Nephron progenitor cell (in vitro differentiated cells): ENCODE results near the gene SIVA1.

ENCODE experiments used
- DNase-seq: peaks from one replicate; pipeline ENCODE4 v3.0.0; 2021
- H3K27ac Mint-ChIP-seq: 2 replicates; pipeline ENCODE4 v1.8.0; 2021; ENCODE audit warnings: mild to moderate bottlenecking, moderate library complexity, mixed read lengths
- H3K27me3 Mint-ChIP-seq: 2 replicates; pipeline ENCODE4 v1.8.0; 2021; ENCODE audit warnings: mild to moderate bottlenecking, low read depth, mixed read lengths; ENCODE audit not compliant: poor library complexity
- H3K36me3 Mint-ChIP-seq: 2 replicates; pipeline ENCODE4 v1.8.0; 2021; ENCODE audit warnings: low read depth, mixed read lengths
- H3K4me1 Mint-ChIP-seq: 2 replicates; pipeline ENCODE4 v1.8.0; 2021; ENCODE audit warnings: mixed read lengths
- H3K4me3 Mint-ChIP-seq: 2 replicates; pipeline ENCODE4 v1.8.0; 2021; ENCODE audit warnings: mild to moderate bottlenecking, moderate library complexity, mixed read lengths
- H3K9me3 Mint-ChIP-seq: 2 replicates; pipeline ENCODE4 v1.8.0; 2021; ENCODE audit warnings: mild to moderate bottlenecking, moderate library complexity, mixed read lengths
- TF ChIP-seq, protein P1 (sequence below): fragments of 200-600 bp; sonication (generic); IDR thresholded peaks from 2 replicates; pipeline ENCODE4 v1.5.0; 2021; ENCODE audit warnings: antibody characterized with exemption

SIVA1 gene

DNA sequence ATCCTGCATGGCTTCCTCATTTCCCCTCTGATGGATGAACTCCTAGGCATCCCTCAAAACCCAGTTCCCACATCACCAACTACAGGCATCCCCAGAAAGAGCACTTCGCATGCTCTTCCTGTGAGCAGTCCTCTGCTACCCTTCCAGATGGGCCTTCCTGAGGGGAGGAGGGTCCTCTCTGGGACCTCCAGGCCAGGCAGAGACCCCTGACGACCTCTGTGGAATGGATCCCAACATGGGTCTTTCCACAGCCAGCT, 40.7 kb downstream of the SIVA1 start:
- no peaks in the 10 kb centered on the region for H3K36me3 Mint-ChIP-seq
- H3K4me1 Mint-ChIP-seq: peaks cover 50% of the 10 kb centered on the region
- H3K27me3 Mint-ChIP-seq: peaks cover 2% of the 10 kb centered on the region
- H3K4me3 Mint-ChIP-seq: peak overlapping the region; percentile 90
- H3K9me3 Mint-ChIP-seq: no peaks in the 10 kb centered on the region
- peak overlapping the region; percentile 72 for H3K27ac Mint-ChIP-seq
- no peak for DNase-seq
- TF ChIP-seq, protein P1, sequence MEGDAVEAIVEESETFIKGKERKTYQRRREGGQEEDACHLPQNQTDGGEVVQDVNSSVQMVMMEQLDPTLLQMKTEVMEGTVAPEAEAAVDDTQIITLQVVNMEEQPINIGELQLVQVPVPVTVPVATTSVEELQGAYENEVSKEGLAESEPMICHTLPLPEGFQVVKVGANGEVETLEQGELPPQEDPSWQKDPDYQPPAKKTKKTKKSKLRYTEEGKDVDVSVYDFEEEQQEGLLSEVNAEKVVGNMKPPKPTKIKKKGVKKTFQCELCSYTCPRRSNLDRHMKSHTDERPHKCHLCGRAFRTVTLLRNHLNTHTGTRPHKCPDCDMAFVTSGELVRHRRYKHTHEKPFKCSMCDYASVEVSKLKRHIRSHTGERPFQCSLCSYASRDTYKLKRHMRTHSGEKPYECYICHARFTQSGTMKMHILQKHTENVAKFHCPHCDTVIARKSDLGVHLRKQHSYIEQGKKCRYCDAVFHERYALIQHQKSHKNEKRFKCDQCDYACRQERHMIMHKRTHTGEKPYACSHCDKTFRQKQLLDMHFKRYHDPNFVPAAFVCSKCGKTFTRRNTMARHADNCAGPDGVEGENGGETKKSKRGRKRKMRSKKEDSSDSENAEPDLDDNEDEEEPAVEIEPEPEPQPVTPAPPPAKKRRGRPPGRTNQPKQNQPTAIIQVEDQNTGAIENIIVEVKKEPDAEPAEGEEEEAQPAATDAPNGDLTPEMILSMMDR: no peak

DNA sequence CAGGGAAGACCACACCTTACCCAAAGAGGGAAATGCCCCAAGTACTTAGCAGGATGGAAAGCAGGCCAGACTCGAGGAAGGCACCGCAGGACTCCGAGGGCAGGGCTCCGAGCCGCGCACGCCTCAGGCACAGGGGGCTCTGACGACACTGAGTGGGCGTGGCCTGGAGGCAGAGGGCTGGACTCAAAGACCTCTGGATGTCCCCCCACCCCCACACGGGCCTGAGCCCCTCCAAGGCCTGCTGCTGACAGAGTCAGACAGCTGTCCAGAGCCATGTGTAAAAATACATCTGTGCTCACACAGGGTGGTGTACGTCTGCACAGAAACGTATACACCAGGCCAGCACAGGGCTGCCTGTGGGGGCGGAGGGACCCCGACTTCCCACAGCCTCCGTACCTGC, 41.2 kb downstream of the SIVA1 start:
- Mint-ChIP-seq H3K9me3 (no peaks in the 10 kb centered on the region), H3K4me3 (peak overlapping the region; percentile 90), H3K27me3 (peaks cover 5% of the 10 kb centered on the region), H3K27ac (peak overlapping the region; percentile 22), H3K36me3 (no peaks in the 10 kb centered on the region), H3K4me1 (peaks cover 55% of the 10 kb centered on the region)
- peak; percentile 69 for DNase-seq
- TF ChIP-seq, protein P1: no peak

DNA sequence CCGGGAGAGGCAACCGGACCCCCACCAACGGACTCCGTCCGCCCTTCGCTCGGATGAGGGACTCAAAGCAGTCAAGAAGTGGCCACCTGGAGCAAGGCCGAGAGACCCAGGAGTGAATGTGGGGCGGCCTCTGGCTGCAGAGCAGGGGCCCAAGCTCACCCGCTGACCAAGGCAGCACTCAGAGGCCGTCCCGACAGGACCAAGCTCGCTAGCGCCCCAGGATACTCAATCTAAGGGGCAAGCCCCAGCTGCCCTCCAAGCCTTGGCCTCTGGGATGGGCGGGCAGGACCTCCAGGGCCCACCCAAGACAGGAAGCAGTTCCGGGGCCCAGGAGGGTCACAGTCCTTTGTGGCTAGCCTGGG, 41.7 kb downstream of the SIVA1 start:
- Mint-ChIP-seq H3K27me3 (peaks cover 10% of the 10 kb centered on the region), H3K36me3 (no peaks in the 10 kb centered on the region), H3K4me1 (peaks cover 60% of the 10 kb centered on the region), H3K4me3 (peak overlapping the region; percentile 90), H3K9me3 (no peaks in the 10 kb centered on the region), H3K27ac (peak overlapping the region; percentile 22)
- DNase-seq: peak; percentile 42
- TF ChIP-seq, protein P1: no peak

DNA sequence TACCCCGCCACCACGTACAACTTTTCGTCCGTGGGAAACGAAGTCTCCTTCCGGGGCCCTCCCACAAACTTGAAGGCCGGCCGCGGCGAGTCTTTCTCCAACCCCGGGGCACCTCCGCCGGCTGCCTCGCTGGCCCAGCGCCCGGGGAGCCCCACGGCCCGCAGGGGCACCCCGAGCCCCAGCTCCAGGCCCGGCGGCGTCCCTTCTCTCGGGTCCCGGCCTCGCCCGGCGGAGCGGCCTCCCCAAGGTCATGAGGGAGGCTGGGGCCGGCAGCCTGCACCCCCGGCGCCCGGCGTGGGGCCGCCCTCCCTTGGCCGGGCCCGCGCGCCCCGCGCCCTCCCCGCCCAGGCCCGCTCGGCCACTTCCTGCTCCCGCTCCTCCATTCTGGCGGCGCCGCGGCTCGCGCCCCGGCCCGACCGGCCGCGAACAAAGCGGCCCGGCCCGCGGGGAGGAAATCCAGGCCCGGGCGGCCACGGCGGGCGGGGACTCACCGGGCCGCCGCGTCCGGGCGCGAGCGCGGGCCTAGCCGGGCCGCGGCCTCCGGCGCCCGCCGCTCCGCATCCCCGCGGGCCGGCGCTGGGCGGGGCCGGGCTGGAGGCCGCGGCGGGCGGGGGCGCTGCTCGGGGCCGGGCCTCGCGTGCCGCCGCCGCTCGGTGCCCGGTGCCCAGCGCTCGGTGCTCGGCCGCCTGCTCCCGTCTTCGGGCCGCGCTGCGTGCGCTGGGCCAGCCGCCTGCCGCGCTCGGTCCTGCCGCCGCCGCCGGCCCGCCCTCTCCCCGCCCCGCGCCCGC, 42.2 kb downstream of the SIVA1 start, which contains the start of gene AKT1:
AKT1 (minus strand) TSS at position 756 of the 788 bp plus-strand sequence. CDS start 3,105 bp downstream, outside the sequence.
- TF ChIP-seq, protein P1: no peak
- peak within 1 kb of the TSS; percentile 22 for H3K27ac Mint-ChIP-seq
- peak within 1 kb of the TSS; percentile 90 for H3K4me3 Mint-ChIP-seq
- H3K4me1 Mint-ChIP-seq: peaks cover 64% of the 10 kb centered on the region
- peak; percentile 48 for DNase-seq
- no peaks in the 10 kb centered on the region for H3K9me3 Mint-ChIP-seq
- H3K27me3 Mint-ChIP-seq: peaks cover 16% of the 10 kb centered on the region
- no peaks in the 10 kb centered on the region for H3K36me3 Mint-ChIP-seq

DNA sequence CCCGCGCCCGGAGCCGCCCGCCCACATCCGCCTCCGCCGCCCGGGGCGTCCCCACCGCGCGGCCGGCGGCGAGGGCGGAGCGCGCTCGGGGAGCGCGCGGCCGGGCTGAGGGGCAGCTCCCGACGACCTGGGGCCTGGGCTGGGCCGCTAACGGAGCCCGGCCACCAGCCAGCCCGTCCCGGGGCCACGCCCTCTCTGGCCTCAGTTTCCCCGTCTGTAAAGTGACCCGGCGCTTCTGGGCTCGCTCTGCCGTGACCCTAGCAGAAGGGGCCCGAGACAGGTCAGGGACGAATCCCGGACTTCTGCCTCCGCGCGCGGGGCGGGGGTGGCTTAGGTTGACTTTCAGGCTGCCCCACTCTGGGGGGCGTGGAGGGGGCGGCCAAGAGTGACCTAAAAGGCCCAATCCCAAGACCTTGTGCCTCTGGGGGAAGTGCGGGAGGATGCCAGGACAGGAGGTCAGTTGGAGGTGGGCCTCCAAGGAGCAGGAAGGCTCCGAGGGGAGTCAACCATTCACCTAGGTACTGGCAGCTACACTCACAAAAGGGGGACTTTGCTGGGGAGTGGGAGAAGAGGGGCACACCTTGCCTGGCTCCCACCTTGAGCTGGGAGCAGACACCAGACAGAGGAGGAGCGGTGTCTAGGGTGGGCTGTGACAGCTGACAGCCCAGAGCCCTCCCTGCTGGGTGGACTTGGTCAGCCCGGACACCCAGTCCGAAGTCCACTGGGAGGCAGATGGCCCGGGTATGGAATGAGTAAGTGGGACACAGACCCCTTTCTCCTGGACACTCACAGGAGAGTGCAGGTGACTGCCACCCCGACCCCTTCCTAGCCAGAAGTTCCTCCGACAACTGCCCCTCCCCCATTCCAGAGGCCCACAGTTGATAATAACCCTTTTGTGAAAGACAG, 43.1 kb downstream of the SIVA1 start:
- TF ChIP-seq, protein P1: no peak
- Mint-ChIP-seq H3K36me3 (no peaks in the 10 kb centered on the region), H3K27ac (no peak overlapping the region), H3K27me3 (peaks cover 16% of the 10 kb centered on the region), H3K4me3 (peak overlapping the region; percentile 76), H3K9me3 (no peaks in the 10 kb centered on the region), H3K4me1 (peaks cover 64% of the 10 kb centered on the region)
- DNase-seq: peak; percentile 74
